H1 (cell line): ENCODE results near the gene BBC3.

Source experiments
- BCL11A ChIP-seq, 2 experiments: IDR thresholded peaks; one replicate each; pipeline ENCODE4 v1.6.1; 2011; ENCODE audit warnings: low read depth in 2 of 2, low read length in 2 of 2, mild to moderate bottlenecking in 2 of 2
- CEBPB ChIP-seq: IDR thresholded peaks from 2 replicates; pipeline ENCODE4 v1.6.1; 2012; ENCODE audit warnings: low read depth, low read length
- EP300 ChIP-seq, 2 experiments: IDR thresholded peaks; 1 replicate in 1 of 2; 2 replicates in 1 of 2; pipeline ENCODE4 v1.6.1; 2011 to 2012; ENCODE audit warnings: low read depth in 2 of 2, low read length in 2 of 2, mild to moderate bottlenecking in 2 of 2, borderline replicate concordance in 1 of 2, inconsistent platforms in 1 of 2, moderate library complexity in 1 of 2
- JUN ChIP-seq: IDR thresholded peaks from 2 replicates; pipeline ENCODE4 v1.6.1; 2011; ENCODE audit warnings: low read depth, mild to moderate bottlenecking, improper control_type of control experiment, low read length
- MAFK ChIP-seq: IDR thresholded peaks from 2 replicates; pipeline ENCODE4 v1.6.1; 2012; ENCODE audit warnings: low read depth, mild to moderate bottlenecking, improper control_type of control experiment, low read length
- MAX ChIP-seq: IDR thresholded peaks from 2 replicates; pipeline ENCODE4 v1.6.1; 2012; ENCODE audit warnings: inconsistent platforms
- PHF8 ChIP-seq: fragments of 200-600 bp; sonication (generic); conservative IDR thresholded peaks from 2 replicates; pipeline ENCODE4 v1.7.1; 2012; ENCODE audit warnings: low read depth, mild to moderate bottlenecking, inconsistent platforms, low read length, moderate library complexity
- POLR2A ChIP-seq, 2 experiments: IDR thresholded peaks; 1 replicate in 1 of 2; 2 replicates in 1 of 2; pipeline ENCODE4 v1.6.1; 2011; ENCODE audit warnings: low read depth in 2 of 2, low read length in 2 of 2, mild to moderate bottlenecking in 2 of 2; ENCODE audit errors: control extremely low read depth in 1 of 2
- SP4 ChIP-seq: IDR thresholded peaks from 2 replicates; pipeline ENCODE4 v1.6.1; 2012; ENCODE audit warnings: low read length, inconsistent platforms
- TAF1 ChIP-seq: IDR thresholded peaks from 2 replicates; pipeline ENCODE4 v1.6.1; 2011; ENCODE audit warnings: mild to moderate bottlenecking, low read depth, low read length
- TEAD4 ChIP-seq: IDR thresholded peaks from 2 replicates; pipeline ENCODE4 v1.6.1; 2012; ENCODE audit warnings: low read depth, low read length, inconsistent platforms, mixed read lengths
- TF ChIP-seq, protein P1 (sequence below), 3 experiments: IDR thresholded peaks; 1 replicate in 2 of 3; 2 replicates in 1 of 3; pipeline versions ENCODE4 v1.5.1 to v1.6.1; 2011; ENCODE audit warnings: low read length in 3 of 3, mild to moderate bottlenecking in 3 of 3, inconsistent platforms in 2 of 3, low read depth in 1 of 3, moderate library complexity in 1 of 3; ENCODE audit not compliant: insufficient read depth in 1 of 3; ENCODE audit errors: control extremely low read depth in 1 of 3

DNA sequence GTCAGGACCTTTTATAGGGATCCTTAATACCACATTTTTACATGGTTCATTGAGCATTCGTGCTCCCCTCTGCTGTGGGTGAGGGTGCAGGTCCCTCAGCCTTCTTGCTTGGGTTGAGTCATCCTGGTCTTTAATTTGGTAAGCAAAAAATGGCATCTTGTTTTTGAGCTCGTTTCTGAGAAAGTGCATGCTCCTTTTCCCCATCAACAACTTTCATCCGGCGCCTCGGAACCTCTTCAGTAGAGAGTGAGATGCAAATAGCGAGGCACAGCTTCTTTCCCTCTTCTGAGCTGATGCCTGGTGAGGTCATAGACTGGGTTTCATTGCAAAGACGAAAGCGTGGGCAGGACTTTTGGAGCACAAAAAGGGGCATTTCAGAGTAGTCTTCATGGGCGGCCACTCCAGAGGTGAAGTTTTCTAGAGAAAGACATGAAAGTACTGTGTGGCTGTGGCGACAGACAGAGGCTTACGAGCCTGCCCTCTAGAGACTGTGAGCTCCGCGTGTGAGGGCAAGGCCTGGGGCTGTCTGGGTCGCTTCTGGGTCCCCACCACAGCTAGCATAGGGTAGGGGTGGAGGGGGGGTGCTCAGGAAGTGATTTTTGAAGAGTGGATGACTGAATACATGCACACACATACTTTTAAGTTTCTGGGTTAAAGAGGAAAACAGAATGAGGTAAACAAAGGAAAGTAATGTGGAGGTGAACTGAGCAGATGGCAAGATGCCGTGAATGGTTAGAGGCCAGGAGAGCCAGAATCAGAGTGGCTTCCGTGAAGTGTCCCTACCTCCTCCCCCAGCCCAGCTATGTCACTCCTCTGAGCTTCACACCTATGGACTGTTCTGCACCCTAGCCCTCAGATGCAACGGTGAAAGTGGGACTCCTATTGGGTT, 44.3 kb downstream of the BBC3 start:
- TF ChIP-seq TEAD4 (no peak), EP300 (IDR thresholded peaks at IDR 0.05; ENCODE audit: borderline replicate concordance in 1 of 2, low read depth in 2 of 2, low read length in 2 of 2) (no peak), MAX (no peak), TAF1 (no peak), POLR2A (IDR thresholded peaks at IDR 0.05; ENCODE audit: control extremely low read depth in 1 of 2, low read depth in 2 of 2, low read length in 2 of 2) (no peak), MAFK (no peak), CEBPB (no peak), BCL11A (IDR thresholded peaks at IDR 0.05; ENCODE audit: low read depth in 2 of 2, low read length in 2 of 2) (no peak), PHF8 (no peak), JUN (no peak), SP4 (no peak)
- TF ChIP-seq, protein P1, sequence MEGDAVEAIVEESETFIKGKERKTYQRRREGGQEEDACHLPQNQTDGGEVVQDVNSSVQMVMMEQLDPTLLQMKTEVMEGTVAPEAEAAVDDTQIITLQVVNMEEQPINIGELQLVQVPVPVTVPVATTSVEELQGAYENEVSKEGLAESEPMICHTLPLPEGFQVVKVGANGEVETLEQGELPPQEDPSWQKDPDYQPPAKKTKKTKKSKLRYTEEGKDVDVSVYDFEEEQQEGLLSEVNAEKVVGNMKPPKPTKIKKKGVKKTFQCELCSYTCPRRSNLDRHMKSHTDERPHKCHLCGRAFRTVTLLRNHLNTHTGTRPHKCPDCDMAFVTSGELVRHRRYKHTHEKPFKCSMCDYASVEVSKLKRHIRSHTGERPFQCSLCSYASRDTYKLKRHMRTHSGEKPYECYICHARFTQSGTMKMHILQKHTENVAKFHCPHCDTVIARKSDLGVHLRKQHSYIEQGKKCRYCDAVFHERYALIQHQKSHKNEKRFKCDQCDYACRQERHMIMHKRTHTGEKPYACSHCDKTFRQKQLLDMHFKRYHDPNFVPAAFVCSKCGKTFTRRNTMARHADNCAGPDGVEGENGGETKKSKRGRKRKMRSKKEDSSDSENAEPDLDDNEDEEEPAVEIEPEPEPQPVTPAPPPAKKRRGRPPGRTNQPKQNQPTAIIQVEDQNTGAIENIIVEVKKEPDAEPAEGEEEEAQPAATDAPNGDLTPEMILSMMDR (IDR thresholded peaks at IDR 0.05; ENCODE audit: control extremely low read depth in 1 of 3, insufficient read depth in 1 of 3, low read depth in 1 of 3, low read length in 3 of 3): no peak
